Stimulated activated CD4-positive, alpha-beta T cell treated with anti-CD3 and anti-CD28 coated beads, Interleukin-12 subunit alpha, Interleukin-12 subunit beta, amount 100 ng/mL, for 4 hours (primary cell): Measurements from ENCODE around the gene TTLL8.
"Not testable (repeated sequence)": the region's sequence is repeated elsewhere in the genome, so short reads cannot be mapped to it uniquely, and the experiment has no call there.

Source experiments
- DNase-seq: peaks from one replicate; pipeline ENCODE4 v3.0.0-alpha.2; 2020

The TTLL8 gene

DNA sequence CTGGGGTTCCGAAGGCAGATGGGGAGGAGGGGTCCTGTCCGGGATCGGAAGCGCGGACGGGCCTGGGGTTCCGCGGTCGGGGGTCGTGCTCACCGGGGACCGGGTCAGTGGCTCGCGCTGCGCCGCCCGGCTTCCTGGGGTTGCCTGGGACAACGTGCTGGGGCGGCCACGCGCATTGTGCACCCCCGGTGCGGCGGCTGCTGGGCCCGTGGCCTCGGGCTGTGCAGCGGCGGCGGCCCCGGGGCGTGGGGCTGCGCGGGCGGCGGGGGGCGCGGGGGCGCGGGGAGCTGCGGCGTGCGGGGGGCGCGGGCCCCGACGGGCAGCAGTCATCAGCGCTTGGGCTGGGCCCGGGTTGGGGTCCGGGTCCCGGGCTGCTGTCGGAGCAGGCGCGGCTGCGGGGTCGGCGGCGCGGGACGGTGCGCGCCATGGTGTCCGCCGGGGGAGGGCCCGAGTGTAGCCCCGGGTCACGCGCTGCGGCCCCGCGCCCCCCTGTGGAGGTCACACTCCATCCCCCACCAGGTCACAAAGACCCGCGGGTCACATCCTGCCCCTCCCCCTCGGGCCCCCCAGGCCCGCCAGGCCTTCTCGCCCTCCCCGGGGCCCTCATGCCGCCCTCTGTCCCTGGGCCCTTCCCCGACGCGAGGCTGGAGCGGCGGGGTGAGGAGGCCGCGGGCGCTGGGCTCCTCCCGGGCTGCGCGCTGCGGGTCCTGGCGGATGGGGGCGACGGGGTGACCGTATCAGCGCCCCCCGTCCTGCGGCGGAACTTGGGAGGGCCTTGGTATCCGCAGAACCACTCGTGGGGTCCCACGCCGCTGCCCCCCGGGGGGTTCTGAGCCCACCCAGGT lies at the start of gene TTLL8:
Gene TTLL8, minus strand, starts transcription at position 238 of the 845 bp plus-strand sequence.
- DNase-seq, result no peak

DNA sequence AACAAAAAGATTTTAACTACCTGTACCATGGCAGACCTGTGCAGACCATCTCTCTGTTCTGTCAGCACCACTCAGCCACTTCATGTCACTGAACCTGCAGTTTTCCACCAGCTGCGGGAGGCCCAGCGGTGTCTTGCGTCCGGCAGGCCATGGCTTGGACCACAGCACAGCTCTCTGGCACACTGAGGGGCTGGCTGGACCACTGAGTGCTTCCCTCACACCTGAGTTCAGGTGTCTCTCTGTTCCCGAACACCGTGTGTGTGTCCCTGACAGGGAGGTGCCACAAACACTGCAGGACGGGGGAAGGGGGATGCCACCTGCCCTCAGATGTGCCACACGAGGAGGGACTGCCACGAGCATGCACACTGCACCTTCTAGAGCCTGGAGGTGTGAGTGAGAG lies 49.4 kb upstream of the TTLL8 start:
- DNase-seq, result no peak

DNA sequence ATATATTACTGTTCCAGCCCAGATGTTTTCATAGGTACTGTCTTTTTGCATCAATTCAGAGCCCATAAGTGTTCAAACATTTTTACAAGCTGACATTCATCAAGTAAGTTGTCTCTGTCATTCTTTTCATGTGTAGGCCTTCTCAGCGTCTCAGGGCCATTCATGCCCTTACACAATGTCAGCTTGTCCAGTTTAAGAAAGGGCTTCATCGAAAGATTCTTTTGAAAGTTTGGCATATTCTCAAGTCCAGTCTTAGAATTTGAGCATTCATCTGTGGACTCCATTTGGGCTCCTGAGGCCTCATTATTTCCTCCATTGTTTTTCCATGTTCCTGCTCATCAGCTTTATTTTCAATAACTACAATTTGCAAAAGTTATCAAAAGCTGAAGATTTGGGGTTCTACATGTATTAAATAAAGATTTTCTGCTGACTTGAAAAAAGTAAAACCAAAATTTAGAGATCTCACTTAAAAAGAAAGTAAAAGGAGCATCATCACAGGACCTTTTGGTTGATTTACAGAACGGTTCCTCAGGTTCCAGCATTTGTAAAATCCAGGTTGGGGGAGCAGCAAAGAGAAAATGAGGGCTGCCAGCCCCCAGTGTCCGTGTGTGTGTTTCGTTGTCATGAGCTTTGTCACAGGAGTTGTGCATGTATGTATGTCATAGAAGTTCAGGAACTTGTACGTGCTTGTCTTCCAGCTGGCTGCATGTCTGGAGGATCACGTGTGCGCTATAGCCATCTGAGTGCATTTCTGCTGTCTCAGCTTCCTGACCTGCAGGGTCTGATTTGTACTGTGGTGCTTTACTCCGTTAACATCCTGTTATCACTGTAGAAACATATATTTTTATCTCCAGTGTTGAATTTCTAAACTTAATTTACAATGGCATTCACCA lies 47.4 kb upstream of the TTLL8 start:
- no peak for DNase-seq

DNA sequence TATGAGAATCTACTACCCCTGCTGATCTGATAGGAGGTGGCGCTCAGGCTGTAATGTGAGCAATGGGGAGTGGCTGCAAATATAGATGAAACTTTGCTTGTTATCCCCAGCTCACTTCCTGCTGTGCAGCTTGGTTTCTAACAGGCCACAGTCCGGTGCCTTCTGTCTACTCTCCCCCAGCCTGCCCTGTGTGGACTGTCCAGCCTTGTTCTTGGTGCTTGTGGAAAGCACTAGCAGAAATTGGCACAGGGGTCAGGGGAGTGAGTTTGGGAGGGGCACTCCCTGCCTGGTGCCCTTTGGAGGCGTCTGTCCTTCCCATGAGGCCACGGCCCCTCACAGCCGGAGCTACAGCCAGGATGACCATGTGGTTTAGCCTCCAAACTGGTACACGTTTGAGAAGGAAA lies 46.0 kb upstream of the TTLL8 start:
- DNase-seq, result no peak

DNA sequence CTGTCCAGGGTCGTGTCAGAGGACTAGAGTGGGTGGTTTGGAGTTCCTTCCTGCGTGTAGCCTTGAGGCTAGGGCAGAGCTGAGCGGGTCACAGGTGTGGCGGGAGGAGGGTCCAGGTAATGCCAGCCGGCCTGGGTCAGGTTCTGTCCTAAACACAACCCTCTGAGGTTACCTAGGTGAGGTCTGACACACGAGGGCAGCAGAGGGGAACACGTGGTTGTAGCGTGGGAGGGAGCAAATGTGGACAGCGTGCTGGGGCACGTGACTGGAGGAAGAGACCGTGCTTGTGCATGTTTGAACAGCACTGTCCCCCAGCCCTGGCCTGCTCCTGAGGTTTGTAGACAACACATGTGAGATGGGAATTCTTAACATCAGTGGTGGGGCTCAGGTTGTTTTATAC lies 44.8 kb upstream of the TTLL8 start:
- DNase-seq, result no peak

DNA sequence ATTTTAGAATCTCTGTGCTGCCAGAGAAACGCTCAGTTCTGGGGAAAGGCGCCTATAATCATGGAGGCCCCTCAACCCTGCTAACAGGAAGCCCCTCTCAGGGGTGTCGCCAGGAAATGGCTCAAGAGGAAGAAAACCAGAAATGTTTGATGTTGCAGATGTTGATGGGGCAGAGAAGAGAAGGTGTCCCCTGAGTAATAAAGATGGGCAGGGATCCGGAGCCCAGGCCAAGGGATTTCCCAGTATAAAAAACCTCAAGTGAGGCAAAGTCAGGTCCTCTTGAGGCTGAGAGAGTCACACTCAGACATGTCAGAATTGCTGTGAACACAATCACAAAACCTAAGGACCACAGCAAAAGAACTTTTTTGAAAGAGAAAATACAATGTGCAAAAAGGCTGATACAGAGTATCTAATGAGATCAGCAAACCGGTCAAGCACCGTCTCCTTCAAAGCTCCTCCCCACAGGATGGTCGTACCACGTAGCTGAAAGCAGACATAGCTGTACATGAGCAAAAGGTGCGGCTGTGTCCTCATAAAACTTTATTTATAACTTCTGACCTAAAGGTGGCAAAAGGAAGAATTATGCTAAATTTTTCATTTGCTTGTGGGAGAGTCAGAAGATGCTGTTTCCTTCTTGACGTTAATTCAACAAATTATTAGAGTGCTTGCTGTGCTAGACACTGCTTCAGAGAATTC lies 43.9 kb upstream of the TTLL8 start:
- no peak for DNase-seq

DNA sequence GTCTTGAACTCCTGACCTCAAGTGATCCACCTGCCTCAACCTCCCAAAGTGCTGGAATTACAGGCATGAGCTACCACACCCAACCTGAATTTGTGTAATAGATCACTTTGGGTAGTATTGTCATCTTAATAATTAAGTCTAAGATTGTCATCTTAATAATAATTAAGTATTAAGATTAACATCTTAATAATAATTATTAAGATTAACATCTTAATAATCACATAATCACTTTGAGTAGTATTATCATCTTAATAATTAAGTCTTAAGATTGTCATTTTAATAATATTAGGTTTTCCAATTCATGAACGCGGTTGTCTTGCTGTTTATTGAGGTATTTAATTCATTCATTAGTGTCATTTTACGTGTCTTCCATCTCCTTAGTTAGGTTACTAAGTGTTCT lies 40.0 kb upstream of the TTLL8 start:
- DNase-seq, result no peak

DNA sequence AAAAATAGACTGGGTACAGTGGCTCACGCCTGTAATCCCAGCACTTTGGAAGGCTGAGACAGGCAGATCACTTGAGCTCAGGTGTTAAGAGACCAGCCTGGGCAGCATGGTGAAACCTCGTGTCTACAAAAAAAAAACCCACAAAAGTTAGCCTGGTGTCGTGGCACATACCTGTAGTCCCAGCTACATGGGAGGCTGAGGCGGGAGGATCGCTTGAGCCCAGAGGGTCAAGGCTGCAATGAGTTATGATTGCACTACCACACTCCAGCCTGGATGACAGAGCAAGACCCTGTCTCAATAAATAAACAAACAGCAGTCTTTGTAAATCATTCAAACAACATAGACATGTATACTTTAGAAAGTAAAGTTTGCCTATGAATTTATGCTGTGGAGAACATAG lies 34.2 kb upstream of the TTLL8 start:
- DNase-seq, result no peak

DNA sequence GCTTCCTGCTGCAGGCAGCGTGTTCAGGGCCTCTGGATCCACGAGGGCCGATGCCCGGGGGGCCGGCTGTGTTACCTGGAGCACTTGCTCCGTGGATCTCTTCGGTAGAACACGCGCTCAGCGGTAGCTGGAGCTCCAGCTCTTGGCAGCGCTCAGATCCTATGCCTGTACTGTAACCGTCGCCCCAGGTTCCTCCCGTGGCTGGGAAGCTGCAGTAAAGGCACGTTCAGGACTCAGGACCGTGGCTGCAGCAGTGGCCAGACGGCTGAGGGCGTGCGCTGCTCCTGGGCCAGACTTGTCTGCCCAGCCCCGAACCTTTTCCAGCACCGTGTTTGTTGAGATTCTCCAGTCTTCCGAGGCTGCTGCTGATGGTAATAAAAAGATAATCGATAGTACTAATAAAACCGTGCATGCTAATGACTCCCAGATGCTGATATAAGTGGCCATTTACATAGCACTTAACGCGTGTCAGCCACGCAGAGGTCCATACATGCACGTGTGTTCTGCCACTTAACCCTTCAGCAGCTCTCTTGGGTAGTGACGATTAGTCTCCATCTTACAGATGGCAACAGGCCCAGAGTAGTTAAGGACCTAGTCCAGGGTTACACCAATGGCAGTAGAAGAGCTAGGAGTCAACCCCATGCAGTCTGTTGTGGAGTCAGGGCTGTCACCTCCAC lies 33.1 kb upstream of the TTLL8 start:
- no peak for DNase-seq

DNA sequence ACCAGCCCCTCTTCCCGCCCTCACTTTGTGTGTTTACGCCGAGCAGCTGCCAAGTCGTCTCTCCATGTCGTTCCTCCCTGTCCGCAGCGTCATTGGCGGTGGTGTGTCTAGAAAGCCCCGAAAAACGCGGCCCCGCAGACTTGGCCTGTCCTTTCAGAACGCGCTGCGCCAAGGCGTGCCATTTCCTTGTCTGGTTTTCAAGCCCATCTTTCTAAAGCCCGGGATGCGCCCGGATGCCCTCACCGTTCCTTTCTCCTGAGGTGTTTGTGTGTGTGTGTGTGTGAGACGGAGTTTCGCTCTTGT lies 32.3 kb upstream of the TTLL8 start:
- DNase-seq, result no peak

DNA sequence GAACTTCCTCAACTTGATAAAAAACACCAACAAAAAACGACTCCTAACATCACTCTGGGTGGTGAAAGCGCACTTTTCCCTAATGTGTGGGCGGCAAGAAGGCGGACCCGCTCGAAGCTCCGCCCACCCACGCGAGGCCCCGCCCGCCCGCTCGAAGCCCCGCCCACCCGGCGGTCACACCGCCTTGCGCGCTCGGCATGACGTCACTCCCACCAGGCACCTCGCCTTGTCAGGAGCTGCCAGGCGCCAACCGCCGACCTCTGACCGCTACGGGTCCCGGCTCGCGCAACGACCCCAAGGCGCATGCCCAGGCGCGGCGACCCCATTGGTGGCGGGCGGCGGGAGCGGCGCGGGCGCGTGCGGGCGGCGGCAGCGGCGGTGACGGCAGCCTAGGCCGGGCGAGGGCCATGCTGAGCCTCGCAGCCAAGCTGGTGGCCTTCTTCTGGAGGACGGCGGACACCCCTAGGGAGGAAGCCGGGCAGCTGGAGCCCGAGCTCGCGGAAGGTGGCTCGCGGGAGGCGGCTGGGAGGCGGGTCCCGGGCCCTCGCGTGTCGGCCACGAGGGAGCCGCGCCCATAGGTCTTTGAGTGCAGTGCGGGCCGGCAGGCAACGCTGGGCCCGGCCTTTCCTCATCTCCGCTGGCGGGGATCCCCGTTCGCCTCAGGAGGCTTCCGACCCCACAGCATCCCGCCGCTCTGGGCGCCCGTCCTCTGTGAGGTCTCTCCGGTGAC lies 31.7 kb upstream of the TTLL8 start, which contains the start of gene MOV10L1:
Gene MOV10L1, plus strand, starts transcription at position 325 of the 730 bp plus-strand sequence. Its CDS starts 83 bp downstream, at position 408.
- no peak for DNase-seq

DNA sequence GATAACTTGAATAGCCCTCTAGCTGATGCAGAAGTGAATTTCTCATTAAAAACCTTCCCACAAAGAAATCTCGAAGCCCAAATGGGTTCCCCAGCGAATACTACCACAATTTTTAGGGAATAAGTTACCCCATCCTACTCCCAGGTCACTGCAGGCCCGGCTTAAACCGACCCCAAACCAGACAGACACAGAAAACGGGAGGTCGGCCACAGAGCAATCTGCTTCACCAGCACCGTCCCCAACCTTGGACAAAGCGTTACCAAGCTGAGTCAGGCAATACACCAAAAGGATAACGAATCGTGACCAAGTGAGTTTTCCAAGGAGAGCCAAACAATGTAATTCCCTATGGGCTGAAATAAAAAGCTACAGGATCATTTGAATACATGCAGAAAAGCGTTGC lies 31.1 kb upstream of the TTLL8 start:
- DNase-seq, result no peak

DNA sequence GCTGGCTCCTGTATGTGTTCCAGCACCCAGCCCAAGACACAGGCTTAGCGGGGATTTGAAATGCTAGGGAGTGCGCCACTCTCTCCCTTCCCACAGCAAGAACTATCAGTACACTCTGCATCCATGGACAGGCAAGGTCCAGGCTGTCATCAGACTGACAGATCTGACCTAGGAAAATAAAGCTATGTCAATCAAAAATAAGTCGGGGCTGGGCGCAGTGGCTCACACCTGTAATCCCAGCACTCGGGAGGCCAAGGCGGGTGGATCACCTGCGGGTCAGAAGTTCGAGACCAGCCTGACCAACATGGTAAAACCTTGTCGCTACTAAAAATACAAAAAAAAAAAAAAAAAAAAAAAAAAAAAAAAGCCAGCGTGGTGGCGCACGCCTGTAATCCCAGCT lies 30.0 kb upstream of the TTLL8 start:
- DNase-seq, result no peak

DNA sequence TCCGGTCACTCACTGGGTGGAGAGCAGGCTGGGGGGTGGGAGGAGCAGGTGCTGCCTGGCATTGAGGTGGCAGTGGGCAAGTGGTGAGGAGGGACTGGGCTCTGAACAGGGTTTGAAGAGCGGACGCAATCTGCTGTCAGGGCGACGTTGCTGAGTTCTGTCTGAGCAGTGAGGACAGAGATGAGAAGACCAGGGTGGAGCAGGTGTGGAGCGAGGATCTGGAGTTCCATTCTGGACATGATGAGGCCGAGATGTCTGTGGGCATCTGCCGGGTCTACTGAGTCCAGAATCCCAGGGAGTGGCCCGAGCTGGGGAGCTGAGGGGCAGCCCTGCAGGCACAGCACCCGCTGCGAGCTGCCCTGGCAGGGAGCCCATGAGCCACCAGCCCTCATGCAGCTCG lies 29.5 kb upstream of the TTLL8 start:
- DNase-seq, result no peak

DNA sequence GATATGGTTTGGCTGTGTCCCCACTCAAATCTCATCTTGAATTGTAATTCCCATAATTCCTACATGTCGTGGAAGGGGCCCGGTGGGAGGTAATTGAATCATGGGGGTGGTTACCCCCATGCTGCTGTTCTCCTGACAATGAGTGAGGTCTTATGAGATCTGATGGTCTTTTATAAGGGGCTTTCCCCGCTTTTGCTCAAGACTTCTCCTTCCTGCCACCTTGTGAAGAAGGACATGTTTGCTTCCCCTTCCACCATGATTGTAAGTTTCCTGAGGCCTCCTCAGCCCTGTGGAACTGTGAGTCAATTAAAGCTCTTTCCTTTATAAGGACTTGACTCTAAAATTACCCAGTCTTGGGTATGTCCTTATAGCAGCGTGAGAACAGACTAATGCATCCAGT lies 28.9 kb upstream of the TTLL8 start:
- DNase-seq, result not testable (repeated sequence)

DNA sequence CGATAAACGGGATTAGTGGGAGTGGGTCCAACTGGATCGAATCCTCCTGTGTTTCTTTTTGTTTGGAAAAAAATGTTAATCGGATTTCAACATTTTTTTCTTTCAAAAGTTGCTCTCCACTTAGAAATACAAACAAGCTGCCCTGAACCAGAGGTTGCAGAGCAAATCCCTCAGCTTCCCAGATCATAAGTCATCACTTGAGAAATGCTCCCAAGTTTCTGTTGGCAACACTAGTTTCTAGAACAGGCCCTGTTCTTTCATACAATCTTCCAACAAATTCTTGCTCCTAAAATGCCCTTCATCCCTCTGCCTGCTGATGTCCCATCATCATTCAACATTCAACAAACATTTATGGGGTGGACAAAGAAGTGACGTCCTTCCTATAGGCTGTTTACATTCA lies 28.4 kb upstream of the TTLL8 start:
- DNase-seq, result no peak

DNA sequence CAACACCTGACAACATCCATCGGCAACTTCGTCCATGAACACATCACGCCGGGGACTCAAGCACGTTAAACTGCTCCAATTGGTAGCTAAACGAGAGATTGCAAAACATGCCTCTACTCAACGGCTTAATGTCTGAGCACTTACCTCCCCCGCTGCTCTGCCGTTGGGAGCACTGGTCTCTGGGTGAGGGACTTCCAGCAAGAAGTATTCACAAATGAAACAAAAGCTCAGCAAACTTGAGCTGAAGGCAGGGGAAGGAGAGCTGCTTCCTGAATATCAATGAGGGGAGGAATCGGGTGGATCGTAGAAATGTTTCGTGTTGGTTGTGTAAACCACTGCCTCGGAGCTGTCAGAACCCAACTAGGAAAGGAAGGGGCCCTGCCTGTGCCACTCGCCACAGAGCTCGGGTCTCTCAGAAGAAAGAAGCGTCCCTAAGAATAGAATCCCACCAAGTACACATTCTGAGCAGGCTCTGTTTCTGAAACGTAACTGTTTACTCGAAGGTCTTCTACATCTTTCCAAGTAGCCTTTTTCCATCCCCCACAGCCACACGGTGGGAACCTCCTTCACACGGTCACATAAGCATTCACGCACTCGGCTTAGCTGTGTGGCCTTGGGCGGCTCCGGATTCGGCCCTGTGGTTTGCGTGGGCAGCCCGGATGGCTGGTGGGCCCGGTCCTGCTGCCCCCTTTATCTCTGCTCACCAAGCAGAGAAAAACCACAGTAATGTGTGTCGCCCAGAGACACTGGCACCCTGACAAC lies 27.3 kb upstream of the TTLL8 start, which contains the start of gene MLC1:
Gene MLC1, minus strand, starts transcription at position 216 of the 762 bp plus-strand sequence. CDS start 524 bp downstream, outside the sequence.
- no peak for DNase-seq

DNA sequence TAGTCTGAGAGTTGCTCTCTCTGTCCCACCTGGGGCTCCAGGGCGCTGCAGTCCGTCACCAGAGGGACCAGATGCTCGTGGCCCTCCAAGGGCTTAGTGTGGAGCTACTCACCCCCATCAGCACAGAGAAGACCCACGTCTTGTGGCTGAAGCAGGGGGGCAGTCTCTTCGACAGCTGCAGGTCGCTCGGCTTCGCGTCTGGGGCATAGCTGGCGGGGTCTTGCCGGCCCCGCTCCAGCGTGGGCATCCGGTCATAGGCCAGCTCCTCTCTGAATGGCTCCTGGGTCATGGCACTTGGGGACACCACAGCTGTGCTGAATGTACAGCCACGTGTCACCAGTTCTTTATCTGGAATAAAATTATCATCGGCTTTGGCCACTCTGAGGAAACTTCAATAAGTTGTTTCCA lies 26.5 kb upstream of the TTLL8 start:
- DNase-seq, result no peak

DNA sequence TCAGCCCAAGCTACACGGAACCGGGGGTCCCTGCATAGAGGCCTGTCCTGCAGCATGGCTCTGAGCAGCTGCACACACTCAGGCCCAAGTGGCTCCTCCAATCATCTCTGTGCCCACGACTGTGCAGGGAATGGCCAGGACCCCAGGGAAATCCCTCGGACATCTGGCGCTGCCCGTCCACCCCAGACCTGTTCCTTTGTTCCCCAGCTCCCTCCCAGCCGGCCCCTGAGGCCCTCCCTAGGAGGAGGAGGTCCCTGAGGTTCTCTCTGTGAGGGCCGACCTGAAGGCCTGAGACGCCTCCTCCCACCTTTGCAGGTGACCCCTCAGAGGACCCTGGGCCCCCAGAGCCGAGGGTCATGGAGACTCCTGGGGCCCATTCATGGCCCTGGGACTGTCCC lies 26.0 kb upstream of the TTLL8 start:
- no peak for DNase-seq

DNA sequence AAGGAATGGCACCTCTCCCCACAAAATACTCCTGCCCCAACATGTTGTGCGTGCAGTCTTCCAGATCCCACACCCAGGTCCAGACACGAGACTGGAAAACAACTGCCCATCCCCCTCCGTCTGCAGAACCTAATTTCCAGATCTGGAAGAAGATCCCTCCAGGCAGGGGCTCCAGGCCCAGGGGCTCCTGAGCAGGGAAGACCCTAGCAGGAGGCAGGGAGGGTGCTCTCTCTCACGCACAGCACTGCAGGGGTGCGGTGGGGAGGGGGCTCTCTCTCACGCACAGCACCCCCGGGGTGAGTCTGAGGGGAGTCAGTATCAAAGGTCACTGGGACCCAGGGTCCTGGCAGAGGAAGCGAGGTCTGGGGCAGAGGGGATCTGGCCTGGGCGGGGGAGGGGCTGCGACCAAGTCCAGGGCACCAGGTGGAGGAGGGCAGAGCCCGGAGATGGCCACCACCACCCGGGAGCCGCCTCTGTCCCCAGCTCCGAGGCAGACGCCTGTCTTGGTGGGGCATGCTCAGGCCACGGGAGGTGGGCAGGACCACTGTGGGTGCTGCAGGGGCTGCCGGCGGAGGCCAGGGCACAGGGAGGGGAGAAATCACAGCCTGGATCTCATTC lies 25.5 kb upstream of the TTLL8 start:
- no peak for DNase-seq

DNA sequence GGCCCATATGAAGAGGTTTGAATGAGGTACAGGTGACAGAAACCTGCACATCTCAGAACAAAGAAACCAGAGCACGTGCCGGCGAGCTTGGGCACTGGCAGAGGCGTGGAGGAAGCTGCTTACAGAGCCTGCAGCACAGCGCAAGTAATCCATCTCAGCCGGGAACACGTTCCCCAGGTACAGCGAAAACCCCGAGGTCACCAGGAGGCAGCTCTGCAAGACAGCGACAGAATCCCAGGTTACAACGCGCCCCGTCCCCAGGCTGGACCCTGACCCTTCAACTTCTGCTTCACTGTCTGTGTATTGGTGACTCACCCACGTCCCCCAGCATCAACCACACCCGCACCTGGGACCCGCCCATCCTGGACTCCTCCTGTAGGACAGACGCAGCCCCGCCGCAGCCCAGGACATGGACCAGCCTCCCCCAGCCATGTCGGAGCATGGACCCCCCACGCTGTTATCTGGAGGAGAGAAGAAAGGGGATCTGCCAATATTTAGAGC lies 24.9 kb upstream of the TTLL8 start:
- DNase-seq, result no peak
